A673 (cell line): ENCODE data around the gene GPR15.

Experiments
- EZH2 ChIP-seq: fragments of 200-600 bp; sonication (generic); IDR thresholded peaks from 2 replicates; pipeline ENCODE4 v1.6.1; 2017; ENCODE audit warnings: borderline replicate concordance, low read depth, mild to moderate bottlenecking, mixed read lengths, antibody characterized with exemption, low read length; ENCODE audit not compliant: poor library complexity, severe bottlenecking
- TF ChIP-seq, protein P1 (sequence below): fragments of 300-800, 200-600 bp; sonication (generic); conservative IDR thresholded peaks from 2 replicates; pipeline ENCODE4 v1.5.1; 2017; ENCODE audit warnings: low read depth, mild to moderate bottlenecking, antibody characterized with exemption, low read length, moderate library complexity, mixed read lengths

GRCh38 chr3:98565237-98565643 is 33.5 kb downstream of the GPR15 start:
- TF ChIP-seq, protein P1, sequence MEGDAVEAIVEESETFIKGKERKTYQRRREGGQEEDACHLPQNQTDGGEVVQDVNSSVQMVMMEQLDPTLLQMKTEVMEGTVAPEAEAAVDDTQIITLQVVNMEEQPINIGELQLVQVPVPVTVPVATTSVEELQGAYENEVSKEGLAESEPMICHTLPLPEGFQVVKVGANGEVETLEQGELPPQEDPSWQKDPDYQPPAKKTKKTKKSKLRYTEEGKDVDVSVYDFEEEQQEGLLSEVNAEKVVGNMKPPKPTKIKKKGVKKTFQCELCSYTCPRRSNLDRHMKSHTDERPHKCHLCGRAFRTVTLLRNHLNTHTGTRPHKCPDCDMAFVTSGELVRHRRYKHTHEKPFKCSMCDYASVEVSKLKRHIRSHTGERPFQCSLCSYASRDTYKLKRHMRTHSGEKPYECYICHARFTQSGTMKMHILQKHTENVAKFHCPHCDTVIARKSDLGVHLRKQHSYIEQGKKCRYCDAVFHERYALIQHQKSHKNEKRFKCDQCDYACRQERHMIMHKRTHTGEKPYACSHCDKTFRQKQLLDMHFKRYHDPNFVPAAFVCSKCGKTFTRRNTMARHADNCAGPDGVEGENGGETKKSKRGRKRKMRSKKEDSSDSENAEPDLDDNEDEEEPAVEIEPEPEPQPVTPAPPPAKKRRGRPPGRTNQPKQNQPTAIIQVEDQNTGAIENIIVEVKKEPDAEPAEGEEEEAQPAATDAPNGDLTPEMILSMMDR = no peak
- TF ChIP-seq EZH2 = no peak
